ENCODE data around the gene MYPOP. TPM values are rescaled to one million over a fixed set of nuclear protein-coding genes. Genes with fewer than 3 reads are reported as not detected.
A peak's percentile ranks its signal among the peaks of the same experiment; 100 is the strongest.

MYPOP gene
- total RNA-seq, 1 experiment from 2014 or later: 10.8 TPM

DNA sequence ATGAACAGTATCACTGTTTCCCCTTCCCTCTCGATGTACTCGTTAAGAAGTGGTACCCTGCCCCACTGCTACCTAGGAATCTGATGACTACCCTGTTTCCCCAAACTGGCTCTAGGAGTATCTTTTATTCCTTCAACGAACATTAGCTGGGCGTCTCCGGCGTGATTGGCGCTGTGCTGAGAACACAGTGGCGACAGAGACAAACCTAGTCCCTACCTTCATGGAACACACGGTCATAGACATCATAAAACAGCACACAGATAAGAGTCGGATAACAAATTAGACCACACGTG lies 40.2 kb downstream of the MYPOP start:
- no peak for DNase-seq (ENCODE audit: low read depth, low spot score)
- intact Hi-C loops (cut with micrococcal nuclease): no loop called here
- Histone ChIP-seq H3K27me3 (ENCODE audit: insufficient read depth, low read length) (no peaks in the 10 kb centered on the region), H3K9me3 (ENCODE audit: control insufficient read depth in 1 of 2, insufficient read depth in 1 of 2, low read depth in 1 of 2, low read length in 2 of 2) (no peaks in the 10 kb centered on the region), H3K4me1 (ENCODE audit: control insufficient read depth in 1 of 2, insufficient read depth in 2 of 2, low read length in 2 of 2) (peaks cover 11 to 35% of the 10 kb centered on the region in 2 experiments), H3K79me2 (ENCODE audit: insufficient read depth, low read length) (peaks cover 54% of the 10 kb centered on the region), H3K4me3 (replicated peaks in 1 of 2; ENCODE audit: low read depth in 1 of 2, low read length in 2 of 2) (peak overlapping the region; percentile 91 to 93), H4K20me1 (ENCODE audit: insufficient read depth) (no peaks in the 10 kb centered on the region), H3K4me2 (ENCODE audit: low read length) (peak overlapping the region; percentile 81), H2AFZ (ENCODE audit: low read depth, low read length, poor library complexity, severe bottlenecking) (no peak overlapping the region), H3K9ac (ENCODE audit: low read length) (peak overlapping the region; percentile 92), H3K36me3 (ENCODE audit: control insufficient read depth in 1 of 2, insufficient read depth in 2 of 2, low read length in 2 of 2) (peaks cover 11 to 15% of the 10 kb centered on the region in 2 experiments; a peak in 3 of 4 replicates), H3K27ac (ENCODE audit: low read depth, low read length) (peak overlapping the region; percentile 91), H3K9me2 (ENCODE audit: insufficient read depth) (no peaks in the 10 kb centered on the region)
- TF ChIP-seq SP1 (IDR thresholded peaks at IDR 0.05; ENCODE audit: low read depth) (no peak), SIN3A (IDR thresholded peaks at IDR 0.05; ENCODE audit: low read depth) (peak; percentile 24; the same call in 1 of the 2 replicates)
- CTCF ChIA-PET: interaction anchor here (3.6 kb wide), 1 partner anchor 23 kb away, joined by 28 read pairs; the partner anchor contains the start of gene IRF2BP1
- BruUV-seq (replicated peaks): no TSS peak
- RAD21 ChIA-PET (ENCODE audit: low non-redundant PET in 1 of 2, low total read pairs in 2 of 2, uncharacterized antibody in 2 of 2, unreplicated experiment in 2 of 2): no interaction called here
- POLR2A ChIA-PET: no interaction called here
- no peak for ATAC-seq

DNA sequence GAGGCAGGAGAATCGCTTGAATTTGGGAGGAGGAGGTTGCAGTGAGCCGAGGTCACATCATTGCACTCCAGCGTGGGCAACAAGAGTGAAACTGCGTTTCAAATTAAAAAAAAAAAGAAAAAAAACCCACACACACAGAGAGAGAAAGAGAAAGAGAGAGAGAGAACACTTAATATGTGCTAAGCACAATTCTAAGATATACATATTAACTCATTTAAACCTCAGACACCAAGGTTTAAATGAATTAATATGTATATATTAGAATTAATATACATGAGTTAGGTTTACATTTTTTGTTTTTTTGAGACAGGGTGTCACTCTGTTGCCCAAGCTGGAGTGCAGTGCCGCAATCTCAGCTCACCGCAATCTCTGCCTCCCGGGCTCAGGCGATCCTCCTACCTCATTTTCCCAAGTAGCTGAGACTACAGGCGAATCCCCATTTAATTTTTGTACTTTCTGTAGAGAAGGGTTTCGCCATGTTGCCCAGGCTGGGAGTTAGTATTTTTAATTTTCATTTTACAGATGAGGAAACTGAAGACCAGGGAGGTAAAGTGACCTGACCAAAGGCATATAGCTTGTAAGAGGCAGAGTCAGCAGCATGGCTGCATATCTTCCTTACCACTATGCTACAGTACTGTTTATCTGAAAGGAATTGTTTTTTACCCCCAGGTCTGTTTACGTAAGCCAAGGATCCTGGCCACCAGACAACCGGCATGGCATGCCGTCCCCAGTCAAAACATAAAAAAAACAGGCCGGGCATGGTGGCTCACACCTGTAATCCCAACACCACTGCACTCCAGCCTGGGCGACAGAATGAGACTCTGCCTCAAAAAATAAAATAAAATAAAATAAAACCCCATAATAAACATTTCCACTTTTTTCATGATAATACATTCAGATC lies 41.8 kb downstream of the MYPOP start:
- H3K9me2 ChIP-seq (ENCODE audit: insufficient read depth): no peaks in the 10 kb centered on the region
- TF ChIP-seq ZNF274 (IDR thresholded peaks at IDR 0.05; ENCODE audit: low read depth, low read length): no peak
- TF ChIP-seq POLR2AphosphoS5 (IDR thresholded peaks at IDR 0.05; ENCODE audit: low read depth, low read length): no peak
- TF ChIP-seq SP1 (IDR thresholded peaks at IDR 0.05; ENCODE audit: low read depth): no peak
- no peak for TF ChIP-seq TCF7L2 (IDR thresholded peaks at IDR 0.05; ENCODE audit: borderline replicate concordance, extremely low read depth, insufficient read depth, insufficient read length)
- peak overlapping the region; percentile 81; the same call in 1 of the 2 replicates for H3K4me2 ChIP-seq (ENCODE audit: low read length)
- ChIA-PET RAD21 (ENCODE audit: low non-redundant PET in 1 of 2, low total read pairs in 2 of 2, uncharacterized antibody in 2 of 2, unreplicated experiment in 2 of 2) (no interaction called here), POLR2A (no interaction called here), CTCF (no interaction called here)
- H3K79me2 ChIP-seq (ENCODE audit: insufficient read depth, low read length): peaks cover 70% of the 10 kb centered on the region
- H3K9ac ChIP-seq (ENCODE audit: low read length): no peak overlapping the region
- BruUV-seq (replicated peaks): no TSS peak
- ATAC-seq (no peak), DNase-seq (ENCODE audit: low read depth, low spot score) (no peak)
- intact Hi-C loops (cut with micrococcal nuclease): no loop called here
- H4K20me1 ChIP-seq (ENCODE audit: insufficient read depth): no peaks in the 10 kb centered on the region
- H3K4me1 ChIP-seq (ENCODE audit: control insufficient read depth in 1 of 2, insufficient read depth in 2 of 2, low read length in 2 of 2): peaks cover 11 to 32% of the 10 kb centered on the region in 2 experiments
- no peak overlapping the region for H3K27ac ChIP-seq (ENCODE audit: low read depth, low read length)
- H3K4me3 ChIP-seq (replicated peaks in 1 of 2; ENCODE audit: low read depth in 1 of 2, low read length in 2 of 2): no peak overlapping the region; a peak in 1 of 4 replicates
- no peak overlapping the region for H2AFZ ChIP-seq (ENCODE audit: low read depth, low read length, poor library complexity, severe bottlenecking)
- no peaks in the 10 kb centered on the region for H3K9me3 ChIP-seq (ENCODE audit: control insufficient read depth in 1 of 2, insufficient read depth in 1 of 2, low read depth in 1 of 2, low read length in 2 of 2)
- H3K27me3 ChIP-seq (ENCODE audit: insufficient read depth, low read length): no peaks in the 10 kb centered on the region
- peaks cover 11 to 15% of the 10 kb centered on the region in 2 experiments; a peak in 3 of 4 replicates for H3K36me3 ChIP-seq (ENCODE audit: control insufficient read depth in 1 of 2, insufficient read depth in 2 of 2, low read length in 2 of 2)
